ENCODE measurements around the gene TRPV6.

- TF ChIP-seq CTCF (IDR thresholded peaks at IDR 0.05) = no peak
- no peak for TF ChIP-seq POLR2AphosphoS5 (IDR thresholded peaks at IDR 0.05)
- TF ChIP-seq POLR2A (IDR thresholded peaks at IDR 0.05) = no peak
Measured at GRCh38 chr7:142868188-142868985, 17.2 kb downstream of the TRPV6 start.

Measured in sigmoid colon (tissue), 4 donors.